Measurements from ENCODE around the gene PDLIM1. TPM values are rescaled to one million over a fixed set of nuclear protein-coding genes. Genes with fewer than 3 reads are reported as not detected.

PDLIM1 gene
- total RNA-seq, 1 experiment from 2014 or later, result 183 TPM

GRCh38 chr10:95201736-95202135 lies 89.1 kb downstream of the PDLIM1 start:
- intact Hi-C loops (cut with micrococcal nuclease; ENCODE audit: unreplicated experiment), result no loop called here
- POLR2A ChIA-PET, result no interaction called here
- in situ Hi-C loops (cut with HindIII; ENCODE audit: low pct_unique_long_range_greater_than_20kb, low sequenced_read_pairs), result no loop called here

DNA sequence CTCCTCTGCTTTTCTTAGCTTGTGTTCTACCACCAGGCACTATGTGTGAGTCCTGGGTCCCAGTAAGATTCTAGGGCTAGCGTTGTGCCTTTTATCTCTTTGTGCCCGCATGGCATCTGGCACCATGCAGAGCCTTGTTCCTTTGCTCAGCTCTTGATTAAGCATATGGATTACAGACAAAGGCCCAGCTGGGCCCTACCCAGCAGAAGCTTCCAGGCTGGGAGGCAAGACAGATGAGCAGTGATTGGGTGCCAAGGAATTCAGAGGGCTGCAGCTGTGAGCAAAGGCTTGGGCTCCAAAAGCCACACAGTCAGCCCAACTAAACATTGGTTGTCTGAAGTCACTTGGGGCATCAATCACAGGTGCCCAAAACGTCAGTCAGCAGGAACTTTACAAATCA lies 94.8 kb downstream of the PDLIM1 start:
- no peaks in the 10 kb centered on the region for H3K36me3 ChIP-seq (ENCODE audit: control insufficient read depth, insufficient read depth, low read length)
- TF ChIP-seq SIN3A (IDR thresholded peaks at IDR 0.05; ENCODE audit: borderline replicate concordance, insufficient read depth, low read depth, low read length), result no peak
- no peak for TF ChIP-seq TCF7L2 (IDR thresholded peaks at IDR 0.05; ENCODE audit: low read depth, low read length)
- no peak for TF ChIP-seq CTCF (IDR thresholded peaks at IDR 0.05)
- TF ChIP-seq REST (IDR thresholded peaks at IDR 0.05; ENCODE audit: insufficient read depth in 1 of 2, low read depth in 2 of 2, low read length in 1 of 2), result no peak
- no peak for TF ChIP-seq POLR2AphosphoS5 (IDR thresholded peaks at IDR 0.05; ENCODE audit: low read depth, low read length)
- H3K27ac ChIP-seq (ENCODE audit: low read length), result no peak overlapping the region
- ATAC-seq, result no peak
- ChIA-PET POLR2A (interaction anchor here (0.5 kb wide), 1 partner anchor 632 kb away, joined by 3 read pairs; no protein-coding TSS in a partner anchor), CTCF (no interaction called here)
- no peaks in the 10 kb centered on the region for H3K9me3 ChIP-seq (ENCODE audit: control insufficient read depth, insufficient read depth, low read depth, low read length)
- no peak overlapping the region for H3K4me3 ChIP-seq (ENCODE audit: low read depth in 2 of 2, low read length in 2 of 2)
- intact Hi-C loops (cut with micrococcal nuclease; ENCODE audit: unreplicated experiment), result no loop called here
- no TSS peak for BruUV-seq (replicated peaks)
- H3K4me1 ChIP-seq (ENCODE audit: control insufficient read depth, insufficient read depth, low read length), result no peaks in the 10 kb centered on the region
- H3K27me3 ChIP-seq (ENCODE audit: control insufficient read depth, insufficient read depth, low read length), result no peaks in the 10 kb centered on the region
- no peak for DNase-seq (ENCODE audit: low read depth, low spot score)
- in situ Hi-C loops (cut with HindIII; ENCODE audit: low pct_unique_long_range_greater_than_20kb, low sequenced_read_pairs), result no loop called here

More at GRCh38 chr10:95201736-95202135, 89.1 kb downstream of the PDLIM1 start:
- BruUV-seq (replicated peaks), result no TSS peak
- no peak for DNase-seq (ENCODE audit: low read depth, low spot score)
- H3K36me3 ChIP-seq (ENCODE audit: control insufficient read depth, insufficient read depth, low read length), result no peaks in the 10 kb centered on the region
- TF ChIP-seq SIN3A (IDR thresholded peaks at IDR 0.05; ENCODE audit: borderline replicate concordance, insufficient read depth, low read depth, low read length) (no peak), CTCF (IDR thresholded peaks at IDR 0.05) (peak; percentile 55), REST (IDR thresholded peaks at IDR 0.05; ENCODE audit: insufficient read depth in 1 of 2, low read depth in 2 of 2, low read length in 1 of 2) (no peak), TCF7L2 (IDR thresholded peaks at IDR 0.05; ENCODE audit: low read depth, low read length) (no peak)
- H3K4me1 ChIP-seq (ENCODE audit: control insufficient read depth, insufficient read depth, low read length), result no peaks in the 10 kb centered on the region
- no peaks in the 10 kb centered on the region for H3K9me3 ChIP-seq (ENCODE audit: control insufficient read depth, insufficient read depth, low read depth, low read length)
- H3K4me3 ChIP-seq (ENCODE audit: low read depth in 2 of 2, low read length in 2 of 2), result no peak overlapping the region
- CTCF ChIA-PET, result interaction anchor here (0.6 to 1.3 kb wide), 2 partner anchors 42 to 46 kb away, joined by 3 to 6 read pairs; no protein-coding TSS in a partner anchor
- peak; percentile 72 for ATAC-seq
- H3K27ac ChIP-seq (ENCODE audit: low read length), result no peak overlapping the region
- no peaks in the 10 kb centered on the region for H3K27me3 ChIP-seq (ENCODE audit: control insufficient read depth, insufficient read depth, low read length)

Data from Panc1 (cell line).